GM23338 (cell line): ENCODE data around the gene ITLN1. TPM values are rescaled to one million over a fixed set of nuclear protein-coding genes. Genes with fewer than 3 reads are reported as not detected.
A peak's percentile ranks its signal among the peaks of the same experiment; 100 is the strongest.

Experiments
- ATAC-seq: fragments of 200-7000 bp; cut with Tn5 transposase; 3 replicates; pipeline ENCODE4 v1.9.1; 2020
- DNase-seq: peaks from one replicate; pipeline ENCODE4 v3.0.0-alpha.2; 2015; ENCODE audit warnings: low spot score
- H2AFZ ChIP-seq: fragments of 200-600 bp; sonication (generic); 2 replicates; pipeline ENCODE4 v1.8.0; 2016; ENCODE audit warnings: antibody characterized with exemption, mild to moderate bottlenecking, moderate library complexity
- H3F3A ChIP-seq: fragments of 200-600 bp; sonication (generic); replicated peaks from 2 replicates; pipeline ENCODE4 v1.8.0; 2017; ENCODE audit warnings: antibody characterized with exemption, mixed run types, low read depth
- H3K27ac ChIP-seq: fragments of 200-600 bp; sonication (generic); 2 replicates; pipeline ENCODE4 v1.6.1; 2016; ENCODE audit warnings: low read depth
- H3K27me3 ChIP-seq: fragments of 200-600 bp; sonication (generic); 2 replicates; pipeline ENCODE4 v1.8.0; 2016; ENCODE audit warnings: mild to moderate bottlenecking, mixed run types, moderate library complexity; ENCODE audit not compliant: insufficient read depth
- H3K36me3 ChIP-seq: fragments of 200-600 bp; sonication (generic); 2 replicates; pipeline ENCODE4 v1.8.0; 2016; ENCODE audit warnings: mild to moderate bottlenecking; ENCODE audit not compliant: insufficient read depth
- H3K4me1 ChIP-seq: fragments of 200-600 bp; sonication (generic); 2 replicates; pipeline ENCODE4 v1.8.0; 2016; ENCODE audit warnings: mild to moderate bottlenecking, moderate library complexity; ENCODE audit not compliant: insufficient read depth
- H3K4me2 ChIP-seq: fragments of 200-600 bp; sonication (generic); 2 replicates; pipeline ENCODE4 v1.7.1; 2017; ENCODE audit warnings: mixed run types
- H3K4me3 ChIP-seq: fragments of 200-600 bp; sonication (generic); 2 replicates; pipeline ENCODE4 v1.6.1; 2016; ENCODE audit warnings: mixed run types
- H3K79me2 ChIP-seq: fragments of 200-600 bp; sonication (generic); replicated peaks from 2 replicates; pipeline ENCODE4 v1.8.0; 2017; ENCODE audit warnings: mild to moderate bottlenecking; ENCODE audit not compliant: insufficient read depth
- H3K9me2 ChIP-seq: fragments of 200-600 bp; sonication (generic); 2 replicates; pipeline ENCODE4 v1.8.0; 2017; ENCODE audit not compliant: insufficient read depth
- H4K20me1 ChIP-seq: fragments of 200-600 bp; sonication (generic); replicated peaks from 2 replicates; pipeline ENCODE4 v1.8.0; 2017; ENCODE audit warnings: mild to moderate bottlenecking; ENCODE audit not compliant: insufficient read depth
- H3K27ac Mint-ChIP-seq: 2 replicates; pipeline ENCODE4 v1.8.0; 2020; ENCODE audit warnings: inconsistent platforms, mild to moderate bottlenecking, moderate library complexity, mixed read lengths
- H3K27me3 Mint-ChIP-seq: 3 replicates; pipeline ENCODE4 v1.8.0; 2022; ENCODE audit warnings: low read depth, mild to moderate bottlenecking, moderate library complexity, mixed read lengths, inconsistent platforms; ENCODE audit not compliant: insufficient read depth, poor library complexity
- H3K36me3 Mint-ChIP-seq: 3 replicates; pipeline ENCODE4 v1.8.0; 2021; ENCODE audit warnings: low read depth, mild to moderate bottlenecking, inconsistent platforms, moderate library complexity, mixed read lengths
- H3K4me1 Mint-ChIP-seq: 3 replicates; pipeline ENCODE4 v1.8.0; 2020; ENCODE audit warnings: mild to moderate bottlenecking, inconsistent platforms, mixed read lengths
- H3K4me3 Mint-ChIP-seq: 3 replicates; pipeline ENCODE4 v1.8.0; 2021; ENCODE audit warnings: moderate library complexity, mild to moderate bottlenecking, inconsistent platforms, mixed read lengths
- H3K9me3 Mint-ChIP-seq: 3 replicates; pipeline ENCODE4 v1.8.0; 2020; ENCODE audit warnings: moderate library complexity, mild to moderate bottlenecking, inconsistent platforms, mixed read lengths
- CREB1 ChIP-seq: fragments of 250-450 bp; sonication (Bioruptor Pico); IDR thresholded peaks from 2 replicates; pipeline ENCODE4 v1.5.0; 2020; ENCODE audit warnings: low read depth, mild to moderate bottlenecking, moderate library complexity
- JUNB ChIP-seq: IDR thresholded peaks from one replicate; pipeline ENCODE4 v1.6.1; 2016; ENCODE audit warnings: antibody characterized with exemption; ENCODE audit not compliant: unreplicated experiment
- NANOG ChIP-seq: IDR thresholded peaks from 2 replicates; pipeline ENCODE4 v1.6.1; 2016; ENCODE audit warnings: antibody characterized with exemption, borderline replicate concordance
- POLR2AphosphoS5 ChIP-seq: IDR thresholded peaks from 2 replicates; pipeline ENCODE4 v1.6.1; 2016; ENCODE audit warnings: antibody characterized with exemption, low read depth
- STAT1 ChIP-seq: IDR thresholded peaks from one replicate; pipeline ENCODE4 v1.6.1; 2016; ENCODE audit warnings: antibody characterized with exemption; ENCODE audit not compliant: unreplicated experiment
- ZNF114 ChIP-seq: fragments of 250-450 bp; sonication (Bioruptor Pico); IDR thresholded peaks from 2 replicates; pipeline ENCODE4 v1.5.0; 2020; ENCODE audit warnings: mild to moderate bottlenecking, moderate library complexity
- ZNF331 ChIP-seq: fragments of 250-450 bp; sonication (Bioruptor Pico); IDR thresholded peaks from 2 replicates; pipeline ENCODE4 v1.5.0; 2020; ENCODE audit warnings: low read depth, mild to moderate bottlenecking, moderate library complexity
- polyA plus RNA-seq: library from polyadenylated mRNA; unstranded; fragments of >200 nt; fragmentation: Nextera tagmentation; extraction: Ambion mirVana; gene quantifications from 2 replicates; pipeline ENCODE4 v1.2.1, GENCODE V29; 2016
- total RNA-seq: library from RNA; depleted of rRNA; stranded (reverse); fragments of >200 nt; shearing (Covaris generic); gene quantifications from 2 replicates; pipeline ENCODE4 v1.2.3, GENCODE V29; 2014
- TF ChIP-seq, protein P1 (sequence below), 2 experiments: fragments of 200-600 bp in 1 of 2; sonication (generic) in 1 of 2; conservative IDR thresholded peaks; 2 replicates each; pipeline versions ENCODE4 v1.5.1 to v1.6.1; 2016 to 2017; ENCODE audit warnings: antibody characterized with exemption in 2 of 2, low read depth in 2 of 2, mild to moderate bottlenecking in 2 of 2, moderate library complexity in 1 of 2
- TF ChIP-seq, protein P2 (sequence below): fragments of 250-450 bp; sonication (Bioruptor Pico); IDR thresholded peaks from 2 replicates; pipeline ENCODE4 v1.5.0; 2020; ENCODE audit warnings: mild to moderate bottlenecking, moderate library complexity
- TF ChIP-seq, protein P3 (sequence below): IDR thresholded peaks from one replicate; pipeline ENCODE4 v1.6.1; 2018; ENCODE audit warnings: antibody characterized with exemption; ENCODE audit not compliant: unreplicated experiment

Gene ITLN1
- total and polyA plus RNA-seq, 2 experiments from 2014 or later: not detected

DNA sequence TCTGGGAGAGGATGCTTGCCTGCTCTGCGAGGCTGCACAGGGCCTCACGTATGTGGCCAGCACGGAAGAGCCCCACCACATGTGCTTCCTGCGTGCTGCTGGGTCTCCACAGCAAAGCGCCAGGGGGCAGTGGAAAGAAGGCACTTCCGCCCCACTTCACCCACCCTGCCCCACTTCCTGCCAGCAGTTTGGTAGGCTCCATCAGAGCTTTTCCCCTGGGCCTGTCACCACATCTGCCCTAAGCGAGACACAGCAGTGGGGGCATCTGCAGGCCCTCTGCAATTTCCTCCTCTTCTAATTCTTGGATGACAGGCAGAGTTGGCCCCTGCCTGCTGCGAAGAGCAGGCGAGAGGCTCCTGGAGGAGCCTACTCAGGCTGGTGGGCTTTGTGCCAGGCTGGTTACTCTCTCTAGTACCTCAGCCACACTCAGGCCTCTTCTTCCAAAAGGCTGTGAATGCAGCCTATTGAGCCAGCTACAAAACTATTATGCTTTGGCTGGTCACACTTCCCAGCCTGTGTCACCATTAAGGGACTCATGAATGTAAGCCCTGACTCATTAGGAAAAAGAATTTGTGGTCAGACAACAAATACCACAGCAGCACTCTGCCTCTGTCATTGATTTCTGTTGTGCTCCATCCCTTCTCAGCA, 47.3 kb downstream of the ITLN1 start:
- no peaks in the 10 kb centered on the region for H3F3A ChIP-seq
- Mint-ChIP-seq H3K4me1 (peaks cover 15% of the 10 kb centered on the region), H3K27ac (no peak overlapping the region), H3K36me3 (no peaks in the 10 kb centered on the region), H3K9me3 (no peaks in the 10 kb centered on the region), H3K27me3 (peaks cover 2% of the 10 kb centered on the region), H3K4me3 (no peak overlapping the region)
- peaks cover 11% of the 10 kb centered on the region for H3K4me1 ChIP-seq
- H3K79me2 ChIP-seq: no peaks in the 10 kb centered on the region
- DNase-seq (no peak), ATAC-seq (peak; percentile 46)
- no peaks in the 10 kb centered on the region for H4K20me1 ChIP-seq
- no peak for TF ChIP-seq NANOG
- TF ChIP-seq, protein P1, sequence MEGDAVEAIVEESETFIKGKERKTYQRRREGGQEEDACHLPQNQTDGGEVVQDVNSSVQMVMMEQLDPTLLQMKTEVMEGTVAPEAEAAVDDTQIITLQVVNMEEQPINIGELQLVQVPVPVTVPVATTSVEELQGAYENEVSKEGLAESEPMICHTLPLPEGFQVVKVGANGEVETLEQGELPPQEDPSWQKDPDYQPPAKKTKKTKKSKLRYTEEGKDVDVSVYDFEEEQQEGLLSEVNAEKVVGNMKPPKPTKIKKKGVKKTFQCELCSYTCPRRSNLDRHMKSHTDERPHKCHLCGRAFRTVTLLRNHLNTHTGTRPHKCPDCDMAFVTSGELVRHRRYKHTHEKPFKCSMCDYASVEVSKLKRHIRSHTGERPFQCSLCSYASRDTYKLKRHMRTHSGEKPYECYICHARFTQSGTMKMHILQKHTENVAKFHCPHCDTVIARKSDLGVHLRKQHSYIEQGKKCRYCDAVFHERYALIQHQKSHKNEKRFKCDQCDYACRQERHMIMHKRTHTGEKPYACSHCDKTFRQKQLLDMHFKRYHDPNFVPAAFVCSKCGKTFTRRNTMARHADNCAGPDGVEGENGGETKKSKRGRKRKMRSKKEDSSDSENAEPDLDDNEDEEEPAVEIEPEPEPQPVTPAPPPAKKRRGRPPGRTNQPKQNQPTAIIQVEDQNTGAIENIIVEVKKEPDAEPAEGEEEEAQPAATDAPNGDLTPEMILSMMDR (conservative IDR thresholded peaks at IDR 0.05; ENCODE audit: low read depth in 2 of 2): peak in 1 of 2 experiments; percentile 35; a peak in 1 of 4 replicates
- TF ChIP-seq ZNF331 (CRISPR knock-in tag): no peak
- no peaks in the 10 kb centered on the region for H3K27me3 ChIP-seq
- peak overlapping the region; percentile 59 for H2AFZ ChIP-seq
- H3K36me3 ChIP-seq: no peaks in the 10 kb centered on the region
- no peak overlapping the region for H3K27ac ChIP-seq
- H3K4me3 ChIP-seq: no peak overlapping the region
- no peak overlapping the region for H3K4me2 ChIP-seq
- H3K9me2 ChIP-seq: no peaks in the 10 kb centered on the region

DNA sequence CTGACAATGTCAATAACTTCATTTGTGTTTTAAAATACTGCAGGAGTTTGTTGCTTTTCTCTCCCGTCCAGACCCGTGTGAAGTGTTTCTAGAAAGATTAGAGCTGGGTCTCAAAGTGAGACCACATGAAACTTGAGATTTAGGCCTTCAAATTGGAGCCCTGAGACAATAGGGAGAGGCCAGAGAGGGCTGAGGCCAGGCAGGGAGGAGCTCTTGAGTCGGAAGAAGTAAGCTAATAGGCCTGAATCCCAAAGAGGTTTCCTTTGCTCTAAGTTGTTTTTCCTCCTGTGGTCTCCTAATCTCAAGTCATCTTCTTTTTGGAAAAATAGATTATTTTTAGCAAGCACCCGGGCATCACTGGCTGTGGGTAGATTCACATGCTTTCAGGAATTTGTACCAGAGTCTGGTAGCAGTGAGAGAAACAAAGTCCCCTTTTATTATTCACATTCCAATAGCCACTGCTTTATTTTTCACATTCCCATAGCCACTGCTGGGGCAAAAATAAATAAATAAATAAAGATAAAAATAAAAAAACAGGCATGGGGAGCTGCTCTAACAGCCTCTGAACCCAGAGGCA, 47.9 kb downstream of the ITLN1 start:
- ATAC-seq (no peak), DNase-seq (no peak)
- Histone ChIP-seq H3K27me3 (no peaks in the 10 kb centered on the region), H3K9me2 (no peaks in the 10 kb centered on the region), H3F3A (no peaks in the 10 kb centered on the region), H3K27ac (no peak overlapping the region), H4K20me1 (no peaks in the 10 kb centered on the region), H3K4me1 (peaks cover 11% of the 10 kb centered on the region), H3K4me2 (no peak overlapping the region), H3K36me3 (no peaks in the 10 kb centered on the region), H2AFZ (peak overlapping the region; percentile 94), H3K79me2 (no peaks in the 10 kb centered on the region), H3K4me3 (no peak overlapping the region)
- no peak overlapping the region for H3K27ac Mint-ChIP-seq
- H3K27me3 Mint-ChIP-seq: peaks cover 3% of the 10 kb centered on the region
- H3K9me3 Mint-ChIP-seq: no peaks in the 10 kb centered on the region
- no peaks in the 10 kb centered on the region for H3K36me3 Mint-ChIP-seq
- H3K4me3 Mint-ChIP-seq: no peak overlapping the region
- H3K4me1 Mint-ChIP-seq: peaks cover 15% of the 10 kb centered on the region
- TF ChIP-seq ZNF114 (CRISPR knock-in tag): no peak
- no peak for TF ChIP-seq CREB1 (CRISPR knock-in tag)
- TF ChIP-seq ZNF331 (CRISPR knock-in tag): no peak
- TF ChIP-seq STAT1: no peak
- no peak for TF ChIP-seq NANOG
- TF ChIP-seq JUNB: no peak
- TF ChIP-seq, protein P2, sequence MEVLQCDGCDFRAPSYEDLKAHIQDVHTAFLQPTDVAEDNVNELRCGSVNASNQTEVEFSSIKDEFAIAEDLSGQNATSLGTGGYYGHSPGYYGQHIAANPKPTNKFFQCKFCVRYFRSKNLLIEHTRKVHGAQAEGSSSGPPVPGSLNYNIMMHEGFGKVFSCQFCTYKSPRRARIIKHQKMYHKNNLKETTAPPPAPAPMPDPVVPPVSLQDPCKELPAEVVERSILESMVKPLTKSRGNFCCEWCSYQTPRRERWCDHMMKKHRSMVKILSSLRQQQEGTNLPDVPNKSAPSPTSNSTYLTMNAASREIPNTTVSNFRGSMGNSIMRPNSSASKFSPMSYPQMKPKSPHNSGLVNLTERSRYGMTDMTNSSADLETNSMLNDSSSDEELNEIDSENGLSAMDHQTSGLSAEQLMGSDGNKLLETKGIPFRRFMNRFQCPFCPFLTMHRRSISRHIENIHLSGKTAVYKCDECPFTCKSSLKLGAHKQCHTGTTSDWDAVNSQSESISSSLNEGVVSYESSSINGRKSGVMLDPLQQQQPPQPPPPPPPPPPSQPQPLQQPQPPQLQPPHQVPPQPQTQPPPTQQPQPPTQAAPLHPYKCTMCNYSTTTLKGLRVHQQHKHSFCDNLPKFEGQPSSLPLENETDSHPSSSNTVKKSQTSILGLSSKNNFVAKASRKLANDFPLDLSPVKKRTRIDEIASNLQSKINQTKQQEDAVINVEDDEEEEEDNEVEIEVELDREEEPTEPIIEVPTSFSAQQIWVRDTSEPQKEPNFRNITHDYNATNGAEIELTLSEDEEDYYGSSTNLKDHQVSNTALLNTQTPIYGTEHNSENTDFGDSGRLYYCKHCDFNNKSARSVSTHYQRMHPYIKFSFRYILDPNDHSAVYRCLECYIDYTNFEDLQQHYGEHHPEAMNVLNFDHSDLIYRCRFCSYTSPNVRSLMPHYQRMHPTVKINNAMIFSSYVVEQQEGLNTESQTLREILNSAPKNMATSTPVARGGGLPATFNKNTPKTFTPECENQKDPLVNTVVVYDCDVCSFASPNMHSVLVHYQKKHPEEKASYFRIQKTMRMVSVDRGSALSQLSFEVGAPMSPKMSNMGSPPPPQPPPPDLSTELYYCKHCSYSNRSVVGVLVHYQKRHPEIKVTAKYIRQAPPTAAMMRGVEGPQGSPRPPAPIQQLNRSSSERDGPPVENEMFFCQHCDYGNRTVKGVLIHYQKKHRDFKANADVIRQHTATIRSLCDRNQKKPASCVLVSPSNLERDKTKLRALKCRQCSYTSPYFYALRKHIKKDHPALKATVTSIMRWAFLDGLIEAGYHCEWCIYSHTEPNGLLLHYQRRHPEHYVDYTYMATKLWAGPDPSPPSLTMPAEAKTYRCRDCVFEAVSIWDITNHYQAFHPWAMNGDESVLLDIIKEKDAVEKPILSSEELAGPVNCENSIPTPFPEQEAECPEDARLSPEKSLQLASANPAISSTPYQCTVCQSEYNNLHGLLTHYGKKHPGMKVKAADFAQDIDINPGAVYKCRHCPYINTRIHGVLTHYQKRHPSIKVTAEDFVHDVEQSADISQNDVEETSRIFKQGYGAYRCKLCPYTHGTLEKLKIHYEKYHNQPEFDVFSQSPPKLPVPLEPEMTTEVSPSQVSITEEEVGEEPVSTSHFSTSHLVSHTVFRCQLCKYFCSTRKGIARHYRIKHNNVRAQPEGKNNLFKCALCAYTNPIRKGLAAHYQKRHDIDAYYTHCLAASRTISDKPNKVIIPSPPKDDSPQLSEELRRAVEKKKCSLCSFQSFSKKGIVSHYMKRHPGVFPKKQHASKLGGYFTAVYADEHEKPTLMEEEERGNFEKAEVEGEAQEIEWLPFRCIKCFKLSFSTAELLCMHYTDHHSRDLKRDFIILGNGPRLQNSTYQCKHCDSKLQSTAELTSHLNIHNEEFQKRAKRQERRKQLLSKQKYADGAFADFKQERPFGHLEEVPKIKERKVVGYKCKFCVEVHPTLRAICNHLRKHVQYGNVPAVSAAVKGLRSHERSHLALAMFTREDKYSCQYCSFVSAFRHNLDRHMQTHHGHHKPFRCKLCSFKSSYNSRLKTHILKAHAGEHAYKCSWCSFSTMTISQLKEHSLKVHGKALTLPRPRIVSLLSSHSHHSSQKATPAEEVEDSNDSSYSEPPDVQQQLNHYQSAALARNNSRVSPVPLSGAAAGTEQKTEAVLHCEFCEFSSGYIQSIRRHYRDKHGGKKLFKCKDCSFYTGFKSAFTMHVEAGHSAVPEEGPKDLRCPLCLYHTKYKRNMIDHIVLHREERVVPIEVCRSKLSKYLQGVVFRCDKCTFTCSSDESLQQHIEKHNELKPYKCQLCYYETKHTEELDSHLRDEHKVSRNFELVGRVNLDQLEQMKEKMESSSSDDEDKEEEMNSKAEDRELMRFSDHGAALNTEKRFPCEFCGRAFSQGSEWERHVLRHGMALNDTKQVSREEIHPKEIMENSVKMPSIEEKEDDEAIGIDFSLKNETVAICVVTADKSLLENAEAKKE (CRISPR knock-in tag): no peak
- TF ChIP-seq POLR2AphosphoS5: no peak
- TF ChIP-seq, protein P3, sequence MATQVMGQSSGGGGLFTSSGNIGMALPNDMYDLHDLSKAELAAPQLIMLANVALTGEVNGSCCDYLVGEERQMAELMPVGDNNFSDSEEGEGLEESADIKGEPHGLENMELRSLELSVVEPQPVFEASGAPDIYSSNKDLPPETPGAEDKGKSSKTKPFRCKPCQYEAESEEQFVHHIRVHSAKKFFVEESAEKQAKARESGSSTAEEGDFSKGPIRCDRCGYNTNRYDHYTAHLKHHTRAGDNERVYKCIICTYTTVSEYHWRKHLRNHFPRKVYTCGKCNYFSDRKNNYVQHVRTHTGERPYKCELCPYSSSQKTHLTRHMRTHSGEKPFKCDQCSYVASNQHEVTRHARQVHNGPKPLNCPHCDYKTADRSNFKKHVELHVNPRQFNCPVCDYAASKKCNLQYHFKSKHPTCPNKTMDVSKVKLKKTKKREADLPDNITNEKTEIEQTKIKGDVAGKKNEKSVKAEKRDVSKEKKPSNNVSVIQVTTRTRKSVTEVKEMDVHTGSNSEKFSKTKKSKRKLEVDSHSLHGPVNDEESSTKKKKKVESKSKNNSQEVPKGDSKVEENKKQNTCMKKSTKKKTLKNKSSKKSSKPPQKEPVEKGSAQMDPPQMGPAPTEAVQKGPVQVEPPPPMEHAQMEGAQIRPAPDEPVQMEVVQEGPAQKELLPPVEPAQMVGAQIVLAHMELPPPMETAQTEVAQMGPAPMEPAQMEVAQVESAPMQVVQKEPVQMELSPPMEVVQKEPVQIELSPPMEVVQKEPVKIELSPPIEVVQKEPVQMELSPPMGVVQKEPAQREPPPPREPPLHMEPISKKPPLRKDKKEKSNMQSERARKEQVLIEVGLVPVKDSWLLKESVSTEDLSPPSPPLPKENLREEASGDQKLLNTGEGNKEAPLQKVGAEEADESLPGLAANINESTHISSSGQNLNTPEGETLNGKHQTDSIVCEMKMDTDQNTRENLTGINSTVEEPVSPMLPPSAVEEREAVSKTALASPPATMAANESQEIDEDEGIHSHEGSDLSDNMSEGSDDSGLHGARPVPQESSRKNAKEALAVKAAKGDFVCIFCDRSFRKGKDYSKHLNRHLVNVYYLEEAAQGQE: no peak
